Stimulated activated CD4-positive, alpha-beta T cell treated with anti-CD3 and anti-CD28 coated beads, Interleukin-4, amount 100 ng/mL, for 4 hours (primary cell): ENCODE results near the gene AUTS2.

Source experiments
- DNase-seq, 2 experiments: peaks; one replicate each; pipeline ENCODE4 v3.0.0-alpha.2; 2020

The AUTS2 gene

GRCh38 chr7:70408891-70409290 lies 810.6 kb downstream of the AUTS2 start:
- DNase-seq = no peak

- no peak for DNase-seq
Observed at GRCh38 chr7:70410134-70410750, 812.0 kb downstream of the AUTS2 start.

- no peak for DNase-seq
Observed at GRCh38 chr7:70414368-70414767, 816.1 kb downstream of the AUTS2 start.

GRCh38 chr7:70415179-70415972 lies 817.1 kb downstream of the AUTS2 start:
- no peak for DNase-seq

- DNase-seq = no peak
Observed at GRCh38 chr7:70416347-70416985, 818.2 kb downstream of the AUTS2 start.

- no peak for DNase-seq
Observed at GRCh38 chr7:70416986-70417655, 818.8 kb downstream of the AUTS2 start.

GRCh38 chr7:70419526-70420380 lies 821.5 kb downstream of the AUTS2 start:
- DNase-seq = no peak

- DNase-seq = no peak
Observed at GRCh38 chr7:70420381-70420662, 822.0 kb downstream of the AUTS2 start.

- no peak for DNase-seq
Observed at GRCh38 chr7:70421319-70421718, 823.0 kb downstream of the AUTS2 start.

- DNase-seq = no peak
Observed at GRCh38 chr7:70426249-70426880, 828.1 kb downstream of the AUTS2 start.

- DNase-seq = no peak
Observed at GRCh38 chr7:70432567-70433001, 834.3 kb downstream of the AUTS2 start.

- DNase-seq = no peak
Observed at GRCh38 chr7:70434376-70434775, 836.1 kb downstream of the AUTS2 start.

- DNase-seq = no peak
Observed at GRCh38 chr7:70434821-70435220, 836.5 kb downstream of the AUTS2 start.

- no peak for DNase-seq
Observed at GRCh38 chr7:70435634-70436033, 837.4 kb downstream of the AUTS2 start.

- DNase-seq = no peak
Observed at GRCh38 chr7:70436790-70437350, 838.6 kb downstream of the AUTS2 start.

GRCh38 chr7:70439651-70440050 lies 841.4 kb downstream of the AUTS2 start:
- no peak for DNase-seq

- no peak for DNase-seq
Observed at GRCh38 chr7:70446448-70447143, 848.3 kb downstream of the AUTS2 start.

GRCh38 chr7:70448312-70448906 lies 850.1 kb downstream of the AUTS2 start:
- DNase-seq = no peak

- DNase-seq = no peak
Observed at GRCh38 chr7:70450731-70451130, 852.5 kb downstream of the AUTS2 start.

- DNase-seq = no peak
Observed at GRCh38 chr7:70455925-70456324, 857.6 kb downstream of the AUTS2 start.

- no peak for DNase-seq
Observed at GRCh38 chr7:70456719-70457118, 858.4 kb downstream of the AUTS2 start.
